D341Med (cell line): ENCODE results near the gene QRICH2.
"Not testable (repeated sequence)": the region's sequence is repeated elsewhere in the genome, so short reads cannot be mapped to it uniquely, and the experiment has no call there.

Experiments used
- DNase-seq: peaks from one replicate; pipeline ENCODE4 v3.0.0; 2012; ENCODE audit warnings: low spot score

Gene QRICH2, protein sequence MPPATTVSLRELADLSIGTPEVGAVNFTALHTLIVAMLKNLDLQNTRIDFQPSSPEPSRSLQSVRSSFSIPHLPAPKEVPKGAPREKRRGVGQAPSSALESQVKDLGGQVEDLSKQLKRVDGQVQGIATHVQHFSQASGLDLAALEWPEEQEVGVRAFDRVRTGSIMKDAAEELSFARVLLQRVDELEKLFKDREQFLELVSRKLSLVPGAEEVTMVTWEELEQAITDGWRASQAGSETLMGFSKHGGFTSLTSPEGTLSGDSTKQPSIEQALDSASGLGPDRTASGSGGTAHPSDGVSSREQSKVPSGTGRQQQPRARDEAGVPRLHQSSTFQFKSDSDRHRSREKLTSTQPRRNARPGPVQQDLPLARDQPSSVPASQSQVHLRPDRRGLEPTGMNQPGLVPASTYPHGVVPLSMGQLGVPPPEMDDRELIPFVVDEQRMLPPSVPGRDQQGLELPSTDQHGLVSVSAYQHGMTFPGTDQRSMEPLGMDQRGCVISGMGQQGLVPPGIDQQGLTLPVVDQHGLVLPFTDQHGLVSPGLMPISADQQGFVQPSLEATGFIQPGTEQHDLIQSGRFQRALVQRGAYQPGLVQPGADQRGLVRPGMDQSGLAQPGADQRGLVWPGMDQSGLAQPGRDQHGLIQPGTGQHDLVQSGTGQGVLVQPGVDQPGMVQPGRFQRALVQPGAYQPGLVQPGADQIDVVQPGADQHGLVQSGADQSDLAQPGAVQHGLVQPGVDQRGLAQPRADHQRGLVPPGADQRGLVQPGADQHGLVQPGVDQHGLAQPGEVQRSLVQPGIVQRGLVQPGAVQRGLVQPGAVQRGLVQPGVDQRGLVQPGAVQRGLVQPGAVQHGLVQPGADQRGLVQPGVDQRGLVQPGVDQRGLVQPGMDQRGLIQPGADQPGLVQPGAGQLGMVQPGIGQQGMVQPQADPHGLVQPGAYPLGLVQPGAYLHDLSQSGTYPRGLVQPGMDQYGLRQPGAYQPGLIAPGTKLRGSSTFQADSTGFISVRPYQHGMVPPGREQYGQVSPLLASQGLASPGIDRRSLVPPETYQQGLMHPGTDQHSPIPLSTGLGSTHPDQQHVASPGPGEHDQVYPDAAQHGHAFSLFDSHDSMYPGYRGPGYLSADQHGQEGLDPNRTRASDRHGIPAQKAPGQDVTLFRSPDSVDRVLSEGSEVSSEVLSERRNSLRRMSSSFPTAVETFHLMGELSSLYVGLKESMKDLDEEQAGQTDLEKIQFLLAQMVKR (N-terminal part only)

DNA sequence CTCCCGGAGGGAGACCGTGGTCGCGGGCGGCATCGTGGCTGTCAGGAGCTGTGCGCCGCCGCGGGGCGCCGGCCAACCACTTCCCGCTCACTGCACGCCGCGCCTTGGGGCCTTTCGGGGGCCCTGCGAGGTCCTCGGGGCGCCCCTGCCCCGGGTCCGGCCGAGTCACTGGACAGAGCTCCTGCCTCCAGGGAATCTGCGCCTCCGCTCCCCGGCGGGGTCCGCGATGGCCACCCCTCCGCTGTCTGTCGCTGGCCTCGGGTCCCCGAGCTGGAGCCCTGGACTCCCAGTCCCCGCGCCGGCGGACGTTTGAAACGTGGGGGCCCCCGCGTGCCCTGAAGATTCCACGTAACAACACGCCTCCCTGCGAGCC, at the start of gene QRICH2:
QRICH2 (minus strand) TSS at position 311 of the 373 bp plus-strand sequence; CDS start at position 33, 278 bp downstream.
- DNase-seq: no peak

DNA sequence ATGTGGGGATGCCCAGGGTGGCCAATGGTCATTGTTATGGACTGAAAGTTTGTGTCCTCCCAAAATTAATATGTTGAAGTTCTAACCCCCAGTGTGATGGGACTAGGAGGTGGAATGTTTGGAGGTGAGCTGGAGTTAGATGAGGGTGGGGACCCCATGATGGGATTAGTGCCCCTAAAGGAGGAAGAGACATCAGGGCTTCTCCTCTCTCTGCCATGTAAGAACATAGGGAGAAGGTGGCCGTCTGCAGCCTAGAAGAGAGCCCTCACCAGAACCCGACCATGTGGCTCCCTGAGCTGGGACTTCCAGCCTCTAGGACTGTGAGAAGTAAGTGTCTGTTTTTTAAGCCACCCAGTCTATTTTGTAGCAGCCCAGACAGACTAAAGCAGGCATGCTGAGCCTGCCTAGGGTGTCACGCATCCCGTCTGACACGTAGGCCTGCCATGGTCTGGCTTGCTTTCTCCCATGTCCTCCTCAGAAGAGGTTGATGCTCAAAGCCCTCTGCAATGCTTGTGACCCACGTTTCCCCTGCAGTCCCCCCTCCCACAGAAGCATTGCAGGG, 49.6 kb upstream of the QRICH2 start:
- no peak for DNase-seq

DNA sequence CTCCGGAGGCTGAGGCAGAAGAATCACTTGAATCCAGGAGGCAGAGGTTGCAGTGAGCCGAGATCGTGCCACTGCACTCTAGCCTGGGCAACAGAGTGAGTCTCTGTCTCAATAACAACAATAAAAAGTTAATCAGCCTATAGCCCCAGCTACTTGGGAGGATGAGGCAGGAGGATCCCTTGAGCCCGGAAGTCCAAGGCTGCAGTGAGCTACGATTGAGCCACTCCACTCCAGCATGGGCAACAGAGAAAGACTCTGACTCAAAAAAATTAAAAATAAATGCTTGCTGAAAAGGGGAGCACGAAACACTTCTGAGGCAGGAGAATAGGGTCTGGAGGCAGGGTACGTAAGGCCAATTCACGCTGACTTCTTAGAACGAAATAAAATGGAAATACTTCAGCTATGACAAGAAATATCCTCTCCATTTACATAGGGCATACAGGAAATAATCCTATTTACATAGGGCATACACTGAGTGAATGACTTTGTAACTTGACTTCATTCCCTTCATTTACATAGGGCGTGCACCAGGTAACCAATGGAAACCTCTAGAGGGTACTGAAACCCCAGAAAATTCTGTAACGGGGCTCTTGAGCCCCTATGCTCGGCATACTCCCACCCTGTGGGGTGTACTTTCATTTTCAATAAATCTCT, 48.9 kb upstream of the QRICH2 start:
- no peak for DNase-seq

DNA sequence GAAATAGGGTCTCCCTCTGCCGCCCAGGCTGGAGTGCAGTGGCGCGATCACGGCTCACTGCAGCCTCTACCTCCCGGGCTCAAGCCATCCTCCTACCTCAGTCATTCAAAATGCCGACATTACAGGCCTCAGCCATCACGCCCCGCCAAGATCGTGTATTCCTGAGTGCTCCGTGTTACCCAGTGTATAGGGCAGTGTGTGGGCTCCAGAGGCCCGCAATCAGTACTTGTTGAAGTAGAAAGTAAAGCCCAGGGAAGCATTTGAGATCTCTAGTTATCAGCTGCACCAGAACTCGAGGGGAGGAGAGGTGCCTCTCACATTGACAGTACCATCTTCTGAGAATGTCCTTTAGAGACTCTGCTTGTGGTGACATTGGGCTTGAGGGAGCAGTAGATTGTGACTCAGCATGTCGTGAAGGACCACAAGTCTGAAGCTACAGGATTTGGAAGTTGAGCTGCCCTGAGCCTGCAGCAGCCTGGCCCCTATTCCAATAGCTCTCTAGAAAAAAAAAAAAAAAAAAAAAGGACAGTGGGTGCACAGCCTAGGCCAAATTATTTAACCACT, 46.8 kb upstream of the QRICH2 start:
- DNase-seq: peak; percentile 33

DNA sequence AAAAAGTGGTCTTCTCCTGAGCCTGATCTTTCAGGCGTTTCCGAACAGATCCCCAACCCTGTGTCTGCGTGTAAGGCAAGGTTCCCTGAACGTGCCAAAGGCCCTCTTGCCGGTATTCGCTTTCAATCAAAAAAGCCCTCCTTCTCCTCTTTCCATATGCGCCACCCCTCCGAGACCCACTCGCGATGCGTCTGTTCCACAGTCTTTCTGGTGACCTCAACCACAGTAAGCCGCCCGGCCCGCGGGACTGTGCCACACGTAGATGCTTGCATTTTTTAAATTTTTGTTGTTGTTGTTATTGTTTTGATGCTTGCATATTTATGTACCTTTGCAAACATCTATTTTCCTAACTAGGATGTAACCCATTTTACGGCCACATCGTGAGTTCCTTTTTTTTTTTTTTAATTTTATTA, 46.2 kb upstream of the QRICH2 start:
- DNase-seq: no peak

DNA sequence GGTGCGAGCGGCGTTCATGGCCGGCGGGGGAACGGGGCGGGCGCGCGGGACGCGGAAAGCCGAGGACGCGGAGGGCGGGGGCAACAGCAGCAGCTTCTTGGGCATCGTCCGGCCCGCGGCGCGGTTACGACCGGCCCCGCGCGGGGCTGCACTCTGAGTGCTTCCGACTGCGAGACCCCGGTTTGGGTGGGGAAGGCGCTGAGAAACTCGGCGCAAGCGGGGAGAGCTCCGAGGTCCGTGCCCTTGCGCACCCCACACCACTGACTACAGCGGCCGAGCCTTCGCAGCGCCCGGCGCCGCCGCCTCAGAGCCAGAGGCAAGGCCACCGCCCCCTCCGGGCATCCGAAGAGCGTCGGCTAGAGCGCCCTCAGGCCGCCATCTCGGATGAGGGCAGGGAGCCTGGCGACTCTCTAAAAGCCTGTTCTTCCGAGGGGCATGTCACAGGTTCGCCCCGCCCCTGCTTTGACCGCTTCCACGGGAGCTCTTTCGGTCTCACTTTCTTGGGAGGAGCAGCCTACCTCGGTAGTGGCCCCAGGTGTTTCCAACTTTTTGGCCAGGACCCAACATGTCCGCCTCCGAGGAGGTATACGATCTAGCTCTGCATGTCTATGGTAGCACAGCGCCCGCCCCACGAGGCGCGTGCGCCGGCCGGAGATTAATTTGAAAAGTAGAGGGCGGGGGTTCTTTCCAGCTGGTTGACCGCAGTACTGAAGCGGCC, 45.7 kb upstream of the QRICH2 start, which contains the start of gene PRPSAP1:
PRPSAP1 (minus strand) TSS at position 318 of the 718 bp plus-strand sequence; CDS start at position 105, 213 bp downstream.
- peak; percentile 98 for DNase-seq

DNA sequence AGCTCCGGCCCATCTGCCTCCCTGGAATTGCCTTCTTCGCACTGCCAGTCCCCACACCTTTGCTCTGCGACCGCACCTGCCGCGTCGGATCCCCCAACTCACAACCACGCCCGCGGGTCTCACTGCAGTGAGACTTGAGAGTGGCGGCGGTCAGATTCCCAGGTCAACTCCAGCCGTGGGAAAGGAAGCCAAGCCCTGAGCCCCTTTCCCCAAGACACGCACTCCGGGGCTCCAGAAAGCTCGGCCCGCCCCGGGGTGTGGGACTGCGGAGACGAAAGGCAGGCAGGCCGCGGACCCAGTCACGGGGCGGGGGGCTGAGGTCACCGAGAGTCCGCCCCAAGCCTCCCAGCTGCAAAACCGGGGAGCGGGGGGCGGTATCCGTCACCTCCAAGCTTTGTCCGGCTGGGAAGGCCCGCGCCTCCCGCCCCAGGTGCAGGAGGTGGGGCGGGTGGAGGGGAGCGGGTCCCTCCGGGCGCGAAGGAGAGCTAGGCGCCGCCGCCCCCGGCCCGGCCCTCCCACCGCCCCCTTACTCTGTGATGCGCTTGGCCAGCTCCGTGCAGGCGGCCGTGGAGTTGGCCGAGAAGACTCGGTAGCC, 45.0 kb upstream of the QRICH2 start:
- no peak for DNase-seq

DNA sequence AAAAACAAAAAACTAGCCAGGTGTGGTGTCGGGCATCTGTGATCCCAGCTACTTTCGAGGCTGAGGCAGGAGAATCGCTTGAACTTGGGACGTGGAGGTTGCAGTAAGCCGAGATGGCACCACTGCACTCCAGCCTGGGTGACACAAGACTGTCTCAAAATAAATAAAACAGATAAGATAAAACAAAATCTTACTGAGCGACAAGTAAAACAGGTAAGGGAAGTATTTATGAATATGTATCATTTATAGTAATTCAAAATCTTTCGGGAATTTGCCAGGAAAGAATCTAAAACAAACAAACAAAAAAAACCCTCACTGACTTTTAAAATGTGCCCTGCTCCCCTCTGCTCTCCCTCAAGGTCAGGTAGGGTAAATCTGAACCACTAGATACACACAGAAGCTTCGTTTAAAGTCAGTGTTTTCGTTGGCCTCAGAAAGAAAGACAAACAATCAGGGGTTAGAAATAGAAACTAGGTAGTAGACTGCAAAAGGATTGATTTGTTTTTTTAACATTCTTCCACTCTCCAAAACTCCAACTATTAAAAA, 43.5 kb upstream of the QRICH2 start:
- DNase-seq: no peak

DNA sequence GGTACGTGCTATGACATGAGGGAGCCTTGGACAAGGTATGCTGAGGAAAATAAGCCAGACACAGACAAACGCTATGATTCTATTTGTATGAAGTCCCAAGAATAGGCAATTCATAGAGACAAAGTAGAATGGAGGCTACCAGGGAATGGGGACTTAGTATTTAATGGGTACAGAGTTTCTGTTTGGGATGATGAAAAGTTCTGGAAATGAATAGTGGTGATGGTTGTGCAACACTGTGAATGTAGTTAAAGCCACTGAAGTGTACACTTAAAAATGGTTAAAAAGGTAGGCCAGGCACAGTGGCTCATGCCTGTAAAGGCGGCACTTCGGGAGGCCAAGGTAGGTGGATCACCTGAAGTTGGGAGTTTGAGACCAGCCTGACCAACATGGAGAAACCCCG, 42.4 kb upstream of the QRICH2 start:
- DNase-seq: no peak

DNA sequence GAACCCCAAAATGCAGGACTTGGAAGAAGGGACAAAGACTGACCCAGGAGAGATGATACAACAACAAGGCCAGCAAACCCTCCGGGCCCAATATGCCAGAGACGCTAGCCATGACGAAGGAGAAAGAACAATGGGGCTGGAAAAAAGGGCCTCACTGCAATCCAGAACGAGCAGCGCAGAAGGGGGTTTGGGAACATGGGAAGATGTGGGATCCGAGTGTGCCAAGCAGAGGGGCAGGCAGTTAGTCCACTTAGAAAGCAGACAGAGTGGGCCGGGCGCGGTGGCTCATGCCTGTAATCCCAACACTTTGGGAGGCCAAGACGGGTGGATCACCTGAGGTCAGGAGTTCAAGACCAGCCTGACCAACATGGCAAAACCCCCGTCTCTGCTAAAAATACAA, 38.9 kb upstream of the QRICH2 start:
- DNase-seq: not testable (repeated sequence)

DNA sequence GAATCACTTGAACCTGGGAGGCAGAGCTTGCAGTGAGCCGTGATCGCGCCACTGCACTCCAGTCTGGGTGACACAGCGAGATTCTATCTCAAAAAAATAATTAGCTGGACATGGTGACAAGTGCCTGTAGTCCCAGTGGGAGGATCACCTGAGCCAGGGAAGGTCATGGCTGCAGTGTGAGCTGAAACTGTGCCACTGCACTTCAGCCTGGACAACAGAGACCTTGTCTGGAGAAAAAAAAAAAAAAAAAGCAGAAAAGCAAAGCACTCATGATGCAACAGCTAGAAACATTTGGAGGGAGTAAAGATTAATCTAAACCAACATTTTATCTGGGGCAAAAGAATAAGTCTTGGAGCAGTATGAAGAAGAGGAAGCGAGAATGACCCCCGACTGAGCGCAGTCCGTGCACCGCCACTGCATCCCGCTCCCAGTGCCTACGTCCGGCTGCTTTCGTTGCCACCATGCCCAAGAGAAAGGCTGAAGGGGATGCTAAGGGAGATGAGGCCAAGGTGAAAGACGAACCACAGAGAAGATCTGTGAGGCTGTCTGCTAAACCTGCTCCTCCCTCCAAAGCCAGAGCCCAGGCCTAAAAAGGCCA, 37.4 kb upstream of the QRICH2 start:
- no peak for DNase-seq

DNA sequence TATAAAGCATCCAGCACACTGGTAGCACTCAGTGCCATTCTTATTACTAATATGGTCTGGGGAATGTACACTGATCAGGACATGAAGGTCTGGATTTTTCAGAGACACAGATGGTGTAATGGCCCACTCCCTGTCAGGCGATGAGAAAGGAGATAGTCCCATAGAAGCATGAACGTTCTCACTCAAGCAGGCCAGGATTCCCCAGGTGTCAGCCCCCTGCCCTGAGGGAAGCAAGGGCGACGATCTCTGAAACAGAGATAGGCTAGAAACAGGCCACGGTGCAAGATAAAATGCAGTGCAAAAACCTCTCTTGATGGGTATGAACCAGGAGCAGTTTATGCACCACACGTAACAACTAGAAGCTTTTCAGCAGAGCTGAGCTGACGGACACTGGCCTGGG, 35.0 kb upstream of the QRICH2 start:
- no peak for DNase-seq

DNA sequence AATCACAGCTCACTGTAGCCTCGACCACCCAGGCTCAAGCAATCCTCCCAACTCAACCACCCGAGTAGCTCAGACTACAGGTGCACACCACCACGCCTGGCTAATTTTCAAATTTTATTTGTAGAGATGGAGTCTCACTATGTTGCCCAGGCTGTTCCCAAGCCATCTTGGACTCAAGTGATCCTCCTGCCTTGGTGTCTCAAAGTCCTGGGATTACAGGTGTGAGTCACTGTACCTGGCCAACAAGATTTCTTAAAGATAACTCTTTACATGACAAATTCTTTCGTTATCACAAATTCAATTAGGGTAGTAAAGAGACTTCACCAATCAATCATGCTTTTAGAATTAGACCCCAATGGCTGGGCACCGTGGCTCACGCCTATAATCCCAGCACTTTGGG, 33.2 kb upstream of the QRICH2 start:
- no peak for DNase-seq

DNA sequence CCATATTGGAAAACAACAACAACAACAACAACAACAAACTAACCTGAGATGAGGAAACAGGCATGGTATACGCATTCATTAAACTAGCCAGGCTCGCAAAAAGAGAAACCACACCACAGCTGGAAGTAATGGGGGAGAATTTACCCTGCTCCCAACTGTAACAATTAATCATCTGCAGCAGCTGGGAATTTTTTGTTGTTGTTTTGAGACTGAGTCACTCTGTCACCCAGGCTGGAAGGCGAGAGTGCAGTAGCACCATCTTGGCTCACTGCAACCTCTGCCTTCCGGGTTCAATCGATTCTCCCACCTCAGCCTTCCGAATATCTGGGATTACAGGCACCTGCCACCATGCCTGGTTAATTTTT, 29.3 kb upstream of the QRICH2 start:
- no peak for DNase-seq

DNA sequence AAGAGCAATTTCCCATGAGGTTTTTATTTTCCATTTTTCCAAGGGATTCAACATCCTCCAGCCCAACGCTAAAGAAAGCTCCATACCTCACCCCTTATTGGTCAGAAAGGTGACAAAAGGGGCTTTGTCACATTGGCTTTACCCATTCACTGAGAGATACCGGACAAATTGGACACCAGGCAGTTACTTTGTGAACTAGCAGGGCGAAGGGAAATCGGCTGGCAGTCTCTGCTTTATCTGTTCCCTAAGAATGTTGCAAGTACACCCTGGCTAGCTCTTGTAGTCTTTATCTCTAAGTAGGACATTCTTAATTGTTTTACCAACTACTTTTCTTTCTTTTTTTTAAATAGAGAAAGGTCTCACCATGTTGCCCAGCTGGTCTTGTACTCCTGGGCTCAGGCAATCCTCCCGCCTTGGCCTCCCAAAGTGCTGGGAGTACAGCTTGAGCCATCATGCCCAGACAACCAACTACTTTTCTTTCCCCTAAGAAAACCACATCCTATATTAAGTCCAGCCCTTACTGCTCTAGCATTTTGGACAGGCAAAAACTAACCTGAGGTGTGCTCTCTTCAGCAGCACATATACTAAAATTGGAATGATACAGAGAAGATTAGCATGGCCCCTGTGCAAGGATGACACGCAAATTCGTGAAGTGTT, 28.8 kb upstream of the QRICH2 start:
- no peak for DNase-seq

DNA sequence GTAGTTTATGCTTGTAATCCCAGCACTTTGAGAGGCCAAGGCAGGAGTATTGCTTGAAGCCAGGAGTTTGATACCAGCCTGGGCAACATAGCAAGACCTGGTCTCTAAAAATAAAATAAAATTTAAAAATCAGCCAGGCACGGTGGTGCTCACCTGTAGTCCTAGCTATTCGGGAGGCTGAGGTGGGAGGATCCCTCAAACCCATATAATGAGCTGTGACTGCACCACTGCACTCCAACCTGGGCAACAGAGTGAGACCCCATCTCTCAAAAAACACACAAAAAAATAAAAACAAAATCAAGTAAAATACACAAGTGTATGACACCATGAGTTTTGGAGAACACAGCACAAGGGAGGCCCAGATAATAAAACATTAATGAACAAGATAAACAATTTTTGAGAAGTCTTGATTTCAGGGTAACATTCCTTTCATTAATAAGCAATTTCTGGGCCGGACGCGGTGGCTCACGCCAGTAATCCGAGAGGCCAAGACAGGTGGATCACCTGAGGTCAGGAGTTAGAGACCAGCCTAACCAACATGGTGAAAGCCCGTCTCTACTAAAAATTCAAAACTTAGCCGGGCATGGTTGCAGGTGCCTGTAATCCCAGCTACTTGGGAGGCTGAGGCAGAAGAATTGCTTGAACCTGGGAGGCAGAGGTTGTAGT, 27.8 kb upstream of the QRICH2 start:
- DNase-seq: no peak

DNA sequence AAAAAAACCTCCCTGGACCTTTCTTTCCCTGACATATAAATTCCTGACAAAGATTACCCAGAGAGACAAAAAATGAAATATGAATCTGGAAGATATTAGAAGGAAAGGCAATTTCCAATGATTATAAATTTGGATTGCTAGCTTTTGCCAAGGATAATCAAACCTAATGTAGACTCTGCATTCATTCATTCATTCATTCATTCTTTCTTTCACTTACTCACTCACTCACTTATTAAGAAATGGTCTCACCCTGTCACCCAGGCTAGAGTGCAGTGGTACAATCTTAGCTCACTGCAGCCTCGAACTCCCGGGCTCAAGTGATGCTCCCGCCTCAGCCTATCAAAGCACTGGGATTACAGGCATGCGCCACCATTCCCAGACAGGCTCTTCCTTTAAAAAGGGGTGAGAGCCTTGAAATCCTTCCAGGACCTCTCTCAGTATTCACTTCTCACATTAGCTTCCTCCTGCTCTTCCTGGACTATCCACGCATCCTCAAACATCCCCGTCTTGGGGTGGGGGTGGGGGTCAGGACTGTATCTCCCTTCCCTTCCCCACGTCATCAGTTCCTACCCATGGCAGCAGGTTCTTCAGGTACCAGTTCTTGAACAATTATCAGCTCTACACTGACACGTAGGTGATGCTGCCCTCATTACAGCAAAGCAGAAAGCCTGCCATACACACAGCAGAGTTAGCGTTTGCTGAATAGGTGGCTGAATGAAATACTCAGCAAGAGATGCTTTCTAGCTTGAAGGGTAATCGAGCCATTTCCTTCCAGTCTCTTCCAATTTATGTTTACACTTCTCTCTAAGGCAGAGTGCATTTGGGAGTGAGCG, 25.8 kb upstream of the QRICH2 start:
- DNase-seq: no peak
